ENCODE measurements around the gene SPAG17.

SPAG17 gene

GRCh38 chr1:117921991-117922390, 263.0 kb downstream of the SPAG17 start:
- no peak for DNase-seq
- no peak overlapping the region for H3K4me3 ChIP-seq (ENCODE audit: low read depth, low read length)
- H3K4me1 ChIP-seq, result no peaks in the 10 kb centered on the region
- no peaks in the 10 kb centered on the region for H3K27me3 ChIP-seq
- peaks cover 15% of the 10 kb centered on the region for H3K36me3 ChIP-seq
- no peak for TF ChIP-seq CTCF (IDR thresholded peaks at IDR 0.05; ENCODE audit: low read depth, low read length)
- no peaks in the 10 kb centered on the region for H3K9me3 ChIP-seq

- H3K4me3 ChIP-seq (ENCODE audit: low read depth, low read length), result no peak overlapping the region
- DNase-seq, result no peak
- no peaks in the 10 kb centered on the region for H3K27me3 ChIP-seq
- peaks cover 22% of the 10 kb centered on the region for H3K36me3 ChIP-seq
- H3K9me3 ChIP-seq, result no peaks in the 10 kb centered on the region
- H3K4me1 ChIP-seq, result no peaks in the 10 kb centered on the region
- no peak for TF ChIP-seq CTCF (IDR thresholded peaks at IDR 0.05; ENCODE audit: low read depth, low read length)
Measured at GRCh38 chr1:117919376-117919775, 265.7 kb downstream of the SPAG17 start.

GRCh38 chr1:117911051-117911450, 274.0 kb downstream of the SPAG17 start:
- Histone ChIP-seq H3K9me3 (no peaks in the 10 kb centered on the region), H3K4me3 (ENCODE audit: low read depth, low read length) (no peak overlapping the region), H3K27me3 (no peaks in the 10 kb centered on the region), H3K36me3 (peaks cover 27% of the 10 kb centered on the region), H3K4me1 (no peaks in the 10 kb centered on the region; the same call in 1 of the 2 replicates)
- TF ChIP-seq CTCF (IDR thresholded peaks at IDR 0.05; ENCODE audit: low read depth, low read length), result no peak
- DNase-seq, result no peak

GRCh38 chr1:117905019-117905418, 280.0 kb downstream of the SPAG17 start:
- H3K4me3 ChIP-seq (ENCODE audit: low read depth, low read length), result no peak overlapping the region
- DNase-seq, result no peak
- no peak for TF ChIP-seq CTCF (IDR thresholded peaks at IDR 0.05; ENCODE audit: low read depth, low read length)
- H3K36me3 ChIP-seq, result peaks cover 20% of the 10 kb centered on the region
- no peaks in the 10 kb centered on the region for H3K4me1 ChIP-seq
- H3K9me3 ChIP-seq, result no peaks in the 10 kb centered on the region
- H3K27me3 ChIP-seq, result no peaks in the 10 kb centered on the region

GRCh38 chr1:117904485-117904884, 280.5 kb downstream of the SPAG17 start:
- H3K4me1 ChIP-seq, result no peaks in the 10 kb centered on the region
- DNase-seq, result no peak
- no peaks in the 10 kb centered on the region for H3K9me3 ChIP-seq
- no peak overlapping the region for H3K4me3 ChIP-seq (ENCODE audit: low read depth, low read length)
- H3K36me3 ChIP-seq, result peaks cover 14% of the 10 kb centered on the region
- no peaks in the 10 kb centered on the region for H3K27me3 ChIP-seq
- no peak for TF ChIP-seq CTCF (IDR thresholded peaks at IDR 0.05; ENCODE audit: low read depth, low read length)

Measured in BE2C (cell line).